NOMO-1 (cell line): ENCODE results near the gene GATM.
"Not testable (repeated sequence)": the region's sequence is repeated elsewhere in the genome, so short reads cannot be mapped to it uniquely, and the experiment has no call there.

ENCODE experiments used
- DNase-seq, 2 experiments: peaks; one replicate each; lab custom pipeline; 2025; ENCODE audit not compliant: unreplicated experiment in 2 of 2; lab: John Stamatoyannopoulos, UW

The GATM gene

DNA sequence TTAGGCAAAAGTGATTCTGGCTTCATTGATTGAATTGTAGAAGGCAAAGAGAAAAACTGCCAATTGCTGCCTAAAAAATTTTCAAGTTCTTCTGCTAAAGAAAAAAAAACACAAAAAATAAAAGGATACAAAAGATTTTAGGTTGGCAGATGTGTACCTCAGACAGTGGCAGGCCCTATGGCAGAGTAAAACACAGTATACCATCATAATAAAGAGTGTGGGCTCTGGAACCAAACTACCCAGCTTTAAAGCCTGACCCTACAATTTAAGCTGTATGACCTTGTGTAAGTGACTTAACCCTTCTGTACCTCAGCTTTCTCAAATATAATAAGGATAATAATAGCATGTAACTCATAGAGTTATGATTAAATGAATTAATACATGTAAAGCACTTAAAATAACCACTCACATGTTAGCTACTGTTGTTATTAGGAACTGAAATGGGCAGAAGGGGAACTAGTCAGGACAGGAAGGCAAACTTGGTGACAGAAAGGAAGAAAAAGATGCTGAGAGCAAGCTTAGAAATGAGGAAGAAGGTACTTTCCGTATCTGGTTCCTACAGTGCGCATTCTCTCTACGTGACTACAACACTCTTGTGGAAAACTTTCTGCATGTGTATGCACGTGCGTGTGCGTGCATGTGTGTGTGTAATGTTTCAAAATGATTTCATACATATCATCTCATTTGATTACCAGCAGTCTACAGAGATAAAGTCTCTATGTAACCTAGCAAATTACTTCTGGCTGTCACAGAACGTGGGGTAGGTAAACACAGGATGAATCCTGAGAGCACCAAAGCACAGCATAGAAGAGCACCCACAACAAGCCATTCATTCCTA is 13.6 kb upstream of the GATM start:
- peak; percentile 43 to 92 for DNase-seq

DNA sequence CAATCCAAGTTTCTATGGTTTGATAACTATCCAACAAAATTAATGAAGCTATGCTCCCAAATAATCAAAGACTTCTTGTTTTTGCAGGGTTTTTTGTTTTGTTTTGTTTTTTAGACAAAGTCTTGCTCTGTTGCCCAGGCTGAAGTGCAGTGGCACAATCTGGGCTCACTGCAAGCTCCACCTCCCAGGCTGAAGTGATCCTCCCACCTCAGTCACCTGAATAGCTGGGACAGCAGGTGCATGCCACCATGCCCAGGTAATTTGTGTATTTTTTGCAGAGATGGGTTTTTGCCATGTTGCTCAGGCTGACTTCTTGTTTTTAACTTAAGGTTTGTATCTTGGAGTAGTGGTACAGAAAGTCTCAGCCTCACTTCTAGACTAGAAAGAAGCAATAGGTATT is 11.0 kb upstream of the GATM start:
- DNase-seq = no peak

DNA sequence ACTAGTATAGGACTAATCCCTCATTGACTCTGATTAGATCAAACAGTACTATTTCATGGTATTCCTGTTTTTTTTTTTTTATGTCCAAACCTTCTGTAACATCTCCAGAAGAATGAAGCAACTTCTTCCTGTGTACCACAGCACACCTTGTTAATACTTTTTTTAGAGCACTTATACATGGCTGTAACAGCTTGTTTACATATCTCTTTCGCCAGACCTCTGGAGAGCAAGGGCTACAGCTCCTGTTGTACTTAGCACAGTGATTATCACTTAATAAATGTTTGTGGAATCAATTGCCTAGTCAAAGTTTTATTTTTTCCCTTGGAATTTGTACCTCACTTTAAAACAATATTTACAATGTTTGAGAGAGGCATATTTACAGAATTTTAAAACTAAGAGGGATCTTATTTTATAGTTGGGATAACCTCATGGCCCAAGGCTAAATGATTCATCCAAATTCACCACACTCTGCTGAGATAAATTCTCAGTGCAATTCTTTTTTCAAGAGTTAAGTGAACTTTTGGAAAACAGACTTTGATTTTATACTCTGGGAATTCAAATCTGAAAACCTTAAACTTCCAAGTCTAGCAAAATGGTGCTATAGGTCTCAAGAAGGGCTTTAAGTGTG is 9.2 kb upstream of the GATM start:
- no peak for DNase-seq

DNA sequence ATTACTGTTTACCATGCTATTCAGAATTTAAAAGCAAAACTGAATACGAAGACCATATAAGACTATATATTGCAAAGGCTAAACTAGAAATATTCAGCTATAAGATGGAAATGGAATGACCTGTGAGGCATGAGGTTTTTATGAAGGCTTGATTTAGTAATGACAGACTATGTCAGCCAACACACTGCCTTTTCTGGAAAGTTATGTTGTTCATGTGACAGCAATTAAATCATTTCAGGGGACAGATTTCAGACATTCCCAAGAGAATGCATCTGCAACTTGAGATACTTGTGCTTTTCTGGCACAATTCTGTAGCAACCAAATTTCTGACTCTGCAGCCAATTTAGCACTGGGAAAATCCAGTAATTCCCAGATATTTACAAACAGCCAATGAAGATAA is 8.6 kb upstream of the GATM start:
- DNase-seq = no peak

DNA sequence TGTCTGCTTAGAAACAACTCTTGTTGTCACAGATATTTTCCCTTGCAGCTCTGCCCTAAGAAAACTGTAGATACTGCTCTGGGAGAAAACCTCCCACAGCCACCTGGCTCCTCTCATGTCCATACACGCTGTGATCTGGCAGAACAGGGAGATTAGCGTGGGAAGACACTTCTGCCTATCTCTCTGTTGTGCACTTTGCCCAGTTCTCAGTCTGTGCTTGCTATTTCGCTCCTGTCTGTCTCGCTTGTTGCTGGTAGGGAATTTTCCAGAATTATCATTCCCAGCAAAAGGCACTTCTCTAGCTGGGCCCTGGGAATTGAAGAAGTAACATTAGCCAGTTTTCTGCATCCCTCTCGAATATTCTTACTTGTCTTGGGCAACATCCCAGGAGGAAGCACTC is 8.1 kb upstream of the GATM start:
- DNase-seq = no peak

DNA sequence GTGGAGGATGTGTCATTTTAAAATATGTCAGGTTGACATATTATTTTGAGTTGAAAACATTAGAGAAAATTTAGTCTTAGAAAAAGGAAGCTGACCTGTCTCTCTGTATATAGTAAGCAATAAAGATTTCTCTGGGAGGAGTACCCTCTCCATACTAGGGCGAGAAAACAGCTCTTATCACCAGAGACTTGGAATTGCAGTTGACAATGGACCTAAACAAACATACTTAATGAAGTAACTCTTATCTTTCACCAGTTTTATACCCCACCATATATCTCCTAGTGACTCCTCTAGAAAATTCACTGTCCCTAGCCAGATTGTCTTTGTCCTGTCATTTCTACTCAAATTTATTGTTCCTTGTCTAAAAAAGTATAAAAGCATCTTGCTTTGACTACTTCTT is 7.2 kb upstream of the GATM start:
- no peak for DNase-seq

DNA sequence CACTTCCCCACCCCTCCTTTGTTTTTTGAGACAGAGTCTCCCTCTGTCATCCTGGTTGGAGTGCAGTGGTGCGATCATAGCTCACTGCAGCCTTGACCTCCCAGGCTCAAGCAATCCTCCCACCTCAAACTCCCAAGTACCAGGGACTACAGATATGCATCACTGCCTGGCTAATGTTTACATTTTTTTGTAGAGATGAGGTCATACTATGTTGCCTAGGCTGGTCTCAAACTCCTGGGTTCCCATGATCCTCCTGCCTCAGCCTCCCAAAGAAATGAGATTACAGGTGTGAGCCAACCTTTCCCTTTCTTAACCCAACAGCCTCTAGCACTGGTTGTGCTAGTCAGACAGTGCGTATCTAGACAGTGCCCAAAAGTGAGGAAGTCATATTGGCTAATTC is 6.4 kb upstream of the GATM start:
- DNase-seq = no peak

DNA sequence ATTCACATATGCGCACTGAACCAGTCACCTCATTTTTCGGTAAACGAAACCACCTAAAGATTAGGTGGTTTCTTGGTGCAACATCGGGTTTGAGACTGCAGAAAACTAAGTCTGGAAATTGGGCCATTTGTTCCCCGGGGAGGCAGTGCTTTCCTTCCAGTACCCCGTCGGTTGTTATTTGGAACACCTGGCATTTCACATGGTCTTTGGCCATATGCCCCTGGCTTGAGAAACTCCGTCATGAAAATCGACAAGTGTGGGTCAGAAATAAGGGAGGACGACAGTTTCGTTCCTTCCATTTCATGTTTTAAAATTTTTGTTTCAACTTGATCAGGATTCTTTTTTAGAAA is 544 bp upstream of the GATM start:
- DNase-seq = no peak

DNA sequence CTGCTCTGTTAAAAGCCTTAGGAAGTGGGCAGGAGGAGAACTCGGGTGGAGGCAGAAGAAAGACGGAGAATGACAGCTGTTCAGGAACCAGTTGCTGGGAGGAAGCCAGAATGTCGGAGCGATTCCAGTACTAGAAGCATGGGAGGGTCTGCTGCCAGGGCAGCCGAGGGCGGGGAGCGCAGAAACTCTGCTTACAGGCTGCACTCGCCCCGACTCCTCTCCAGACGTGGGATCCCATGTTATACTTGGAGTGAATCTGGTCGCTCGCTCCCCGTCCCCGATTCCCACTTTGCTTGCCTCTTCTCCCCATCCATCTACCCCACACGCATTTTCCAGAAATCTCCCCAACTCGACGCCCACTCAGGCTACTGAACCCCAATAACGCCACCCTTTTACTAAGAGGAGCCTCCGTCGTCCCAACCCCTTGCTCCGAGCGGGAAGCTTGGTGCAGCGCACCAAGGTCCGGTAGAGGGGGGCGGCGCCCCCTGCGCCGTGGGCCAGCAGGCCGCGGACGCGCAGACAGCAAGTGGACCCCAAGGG is 665 bp downstream of the GATM start:
- no peak for DNase-seq

DNA sequence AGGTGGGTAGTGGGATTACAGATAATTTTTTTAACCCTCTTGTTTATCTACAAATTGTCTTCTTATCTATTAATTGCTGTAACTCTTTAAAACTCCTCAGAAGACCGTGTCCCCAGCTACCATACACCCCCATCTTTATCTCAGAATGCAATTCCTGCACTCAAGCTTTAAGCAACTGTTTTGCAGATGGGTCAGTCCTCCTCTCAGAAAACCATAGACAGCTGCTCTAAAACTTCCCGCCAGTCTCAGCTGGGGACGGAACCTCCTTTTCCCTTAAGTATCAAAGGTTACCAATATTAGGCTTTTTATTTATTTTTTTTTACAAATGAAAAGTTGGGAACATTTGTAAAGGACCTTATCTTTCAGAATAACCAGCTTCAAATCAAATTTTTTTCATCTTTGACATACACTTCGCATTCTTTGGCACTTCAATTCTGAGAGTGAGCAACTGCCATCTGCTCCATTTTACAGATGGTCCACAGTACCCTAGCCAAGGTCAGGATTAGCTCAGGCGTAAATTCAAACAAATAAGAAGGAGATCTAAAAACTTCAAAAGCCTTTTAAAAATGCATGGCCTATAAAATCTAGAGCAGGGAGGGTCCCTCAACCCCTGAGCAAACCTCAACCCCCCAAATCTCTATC is 1.3 kb downstream of the GATM start:
- DNase-seq = no peak

DNA sequence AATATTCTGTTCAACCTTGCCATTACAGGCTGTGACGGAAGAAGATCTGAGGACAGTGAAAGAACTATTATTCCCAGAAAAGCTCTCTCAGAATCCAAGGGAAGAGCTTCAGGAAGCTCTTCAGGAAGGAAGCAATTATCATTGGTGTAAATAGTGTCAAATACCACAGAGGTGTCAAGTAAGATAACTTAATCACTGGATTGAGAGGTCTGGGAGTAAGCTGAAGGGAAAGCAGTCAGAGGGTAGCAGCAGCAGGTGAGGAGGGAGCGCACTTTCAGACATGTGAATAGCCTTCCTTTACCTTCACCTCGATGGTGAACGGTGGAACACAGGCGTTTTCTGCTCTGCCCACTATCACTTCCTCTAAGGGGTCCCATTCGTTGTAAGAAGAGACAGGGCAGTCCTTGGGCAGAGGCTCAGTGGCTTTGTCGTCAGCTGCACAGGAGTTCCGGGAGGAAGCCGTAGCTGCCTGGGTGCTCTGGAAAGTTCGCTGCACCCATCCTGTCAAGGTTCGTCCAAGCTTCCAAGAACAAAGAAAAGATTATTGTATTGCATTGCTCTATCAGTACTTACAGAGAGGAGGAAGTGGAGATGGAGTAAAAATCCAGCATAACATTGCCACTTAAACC is 1.9 kb downstream of the GATM start:
- DNase-seq = no peak

DNA sequence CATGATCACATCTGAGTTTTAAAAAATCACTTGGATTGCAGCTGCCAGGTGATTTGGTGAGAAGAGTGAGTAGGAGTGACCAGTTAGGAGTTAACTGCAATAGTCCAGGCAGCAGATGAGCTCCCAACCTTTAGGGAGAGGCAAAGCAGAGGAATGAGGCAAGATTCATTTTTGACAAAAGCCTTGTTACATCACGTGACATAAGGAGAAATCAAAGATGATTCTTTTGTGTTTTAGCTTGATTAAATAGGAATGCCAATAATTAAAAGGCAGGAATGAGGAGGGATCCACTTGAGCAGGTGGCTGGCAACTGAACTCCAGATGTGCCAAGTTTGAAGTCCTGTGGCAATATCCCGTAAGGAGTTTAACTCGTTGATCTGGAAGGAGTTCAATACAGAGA is 2.5 kb downstream of the GATM start:
- DNase-seq = no peak

DNA sequence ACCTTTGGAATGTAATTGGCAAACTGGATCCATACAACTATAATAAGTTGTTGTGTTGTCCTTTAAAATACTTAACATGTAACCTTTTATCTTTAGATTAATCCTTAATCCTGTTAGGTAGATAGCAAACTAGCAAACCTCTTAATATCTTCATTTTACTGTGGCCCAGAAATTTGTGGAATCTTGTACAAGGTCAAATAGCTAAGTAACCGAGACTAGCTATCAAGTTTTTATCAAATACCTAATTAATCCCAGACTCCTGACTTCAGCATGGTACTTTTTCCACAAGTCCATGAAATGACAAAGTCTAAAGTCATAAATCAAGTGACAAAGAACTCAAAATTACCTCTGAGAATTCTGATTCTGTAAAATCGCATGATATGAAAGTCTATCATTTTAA is 4.4 kb downstream of the GATM start:
- DNase-seq = no peak

DNA sequence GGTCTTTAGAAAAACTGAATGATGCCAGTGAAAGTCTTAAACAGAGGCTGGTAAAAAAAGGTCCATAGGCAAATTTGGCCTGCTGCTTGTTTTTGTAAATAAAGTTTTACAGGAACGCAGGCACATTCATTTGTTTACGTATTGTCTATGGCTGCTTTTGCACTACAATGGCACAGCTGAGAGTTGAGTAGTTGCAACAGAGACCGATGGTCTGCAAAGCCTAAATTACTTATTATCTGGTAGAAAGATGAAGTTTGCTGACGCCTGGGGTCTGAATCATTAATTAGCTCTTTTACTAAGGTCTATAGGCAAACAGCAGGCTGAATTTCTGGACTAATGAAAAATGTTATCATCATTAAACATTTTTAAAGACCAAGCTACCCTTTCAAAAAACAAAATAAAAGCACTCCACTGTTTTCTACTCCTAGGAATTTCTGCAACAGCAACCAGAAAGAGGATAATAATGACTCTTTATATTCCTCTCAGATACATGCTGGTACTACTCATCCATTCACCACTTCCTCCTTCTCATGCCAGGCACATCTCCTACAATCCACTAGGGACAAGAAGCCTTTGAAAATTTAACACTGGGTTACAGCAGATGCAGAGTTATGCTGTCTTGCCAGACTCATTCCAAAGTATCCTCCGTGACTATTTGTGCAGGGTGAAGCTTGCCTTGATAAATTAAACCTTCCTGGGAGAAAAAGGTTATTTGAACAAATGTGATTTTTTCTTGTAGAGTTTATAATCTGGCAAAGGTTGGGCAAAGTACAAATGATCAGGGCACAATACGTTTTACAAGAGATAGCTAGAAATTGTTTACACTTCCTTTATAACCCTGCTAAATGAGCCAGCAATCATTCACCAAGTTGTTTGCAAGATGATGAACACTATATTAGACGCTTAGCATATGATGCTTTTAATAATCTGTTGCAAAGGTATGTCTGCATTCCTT is 6.0 kb downstream of the GATM start:
- DNase-seq = peak in 1 of 2 experiments; percentile 1

DNA sequence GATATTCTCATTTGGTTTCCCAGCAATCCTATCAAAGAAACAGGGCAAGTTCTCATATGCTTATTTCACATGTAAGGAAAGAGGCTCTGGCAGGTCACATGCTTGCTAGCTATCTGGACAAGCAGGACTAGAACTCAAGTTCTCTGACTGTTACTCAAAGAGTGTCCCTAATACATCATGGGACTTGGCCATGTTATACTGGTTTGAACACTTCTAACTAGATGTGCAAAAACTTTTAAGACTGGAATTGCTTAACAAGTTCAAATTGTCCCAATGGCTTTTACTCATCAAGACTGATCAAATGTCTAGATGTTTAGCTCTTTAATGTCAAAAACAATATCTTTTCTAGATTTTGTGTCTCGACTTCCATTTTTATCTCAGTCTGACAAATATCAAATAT is 6.8 kb downstream of the GATM start:
- DNase-seq = no peak

DNA sequence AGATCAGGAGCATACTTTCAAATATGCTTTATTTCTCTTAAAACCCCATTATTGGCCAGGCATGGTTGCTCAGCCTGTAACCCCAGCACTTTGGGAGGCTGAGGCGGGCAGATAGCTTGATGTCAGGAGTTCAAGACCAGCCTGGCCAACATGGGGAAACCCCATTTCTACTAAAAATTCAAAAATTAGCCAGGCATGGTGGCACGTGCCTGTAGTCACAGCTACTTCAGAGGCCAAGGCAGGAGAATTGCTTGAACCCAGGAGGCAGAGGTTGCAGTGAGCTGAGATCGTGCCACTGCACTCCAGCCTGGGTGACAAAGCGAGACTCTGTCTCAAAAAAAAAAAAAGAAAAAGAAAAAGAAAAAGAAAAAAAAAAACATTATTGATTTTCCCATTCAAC is 8.3 kb downstream of the GATM start:
- DNase-seq = not testable (repeated sequence)

DNA sequence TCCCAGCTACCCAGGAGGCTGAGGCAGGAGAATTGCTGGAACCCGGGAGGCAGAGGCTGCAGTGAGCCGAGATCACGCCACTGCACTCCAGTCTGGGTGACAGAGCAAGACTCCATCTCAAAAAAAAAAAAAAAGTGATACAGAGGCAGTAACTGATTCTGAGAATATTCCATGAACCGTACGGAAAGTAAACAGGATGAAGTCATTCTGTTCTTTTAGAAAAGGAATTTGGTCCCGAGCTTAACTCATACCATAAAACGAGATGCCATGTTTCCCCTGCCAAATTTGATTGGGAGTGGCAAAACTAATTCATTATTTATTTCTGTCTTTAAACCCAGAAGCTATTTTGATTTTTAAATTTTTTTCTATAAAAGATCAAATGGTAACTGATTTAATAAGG is 11.1 kb downstream of the GATM start:
- DNase-seq = not testable (repeated sequence)

DNA sequence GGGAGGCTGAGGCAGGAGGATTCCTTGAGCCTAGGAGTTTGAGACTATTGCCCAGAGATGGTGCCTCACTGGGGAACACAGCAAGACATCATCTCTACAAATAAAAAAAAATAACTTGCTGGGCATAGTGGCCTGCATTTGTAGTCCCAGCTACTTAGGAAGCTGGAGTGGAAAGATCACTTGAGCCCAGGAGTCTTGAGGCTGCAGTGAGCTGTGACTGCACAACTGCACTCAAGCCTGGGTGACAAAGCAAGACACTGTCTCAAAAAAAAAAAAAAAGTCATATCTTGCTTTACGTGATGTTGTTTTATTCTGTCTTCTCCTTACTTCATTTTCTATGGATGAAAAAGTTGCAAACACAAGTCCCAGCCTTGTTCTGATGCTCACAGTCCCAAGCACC is 14.1 kb downstream of the GATM start:
- no peak for DNase-seq

DNA sequence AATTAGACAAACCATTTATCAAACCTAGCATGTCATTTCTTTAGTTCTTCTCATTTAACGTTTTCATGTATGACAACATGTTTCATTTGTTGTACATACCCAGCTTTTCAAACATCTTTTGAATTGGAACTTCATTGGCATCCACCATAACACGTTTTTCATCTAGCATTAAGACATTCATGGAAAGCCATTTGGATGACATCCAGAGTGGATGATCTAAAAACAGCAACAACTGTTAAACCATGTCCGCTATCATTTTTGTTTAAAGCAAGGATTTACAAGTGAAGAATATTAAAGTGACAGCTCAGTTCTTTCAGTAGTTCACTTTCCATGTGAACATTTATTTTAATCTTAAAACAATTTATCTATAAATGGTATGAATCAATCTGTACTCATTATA is 14.5 kb downstream of the GATM start:
- no peak for DNase-seq

DNA sequence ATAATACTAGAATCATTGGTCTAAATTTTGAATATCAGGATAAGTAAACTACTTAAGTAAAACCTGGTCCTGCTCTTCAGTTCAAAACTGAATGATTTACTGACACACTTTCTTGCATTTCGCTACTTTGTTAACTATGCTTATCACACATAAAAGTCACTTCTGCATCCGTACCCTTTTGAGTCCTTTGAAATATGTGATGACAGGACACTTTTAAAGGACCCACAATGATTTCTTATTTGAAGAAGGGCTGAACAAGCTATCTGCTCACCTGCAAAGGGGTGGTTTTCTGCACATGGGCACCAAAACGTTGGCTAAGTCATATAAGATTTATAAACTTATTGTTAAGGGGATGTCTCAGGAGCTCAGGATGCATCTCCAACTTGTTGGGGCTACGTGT is 15.0 kb downstream of the GATM start:
- no peak for DNase-seq
